Activated B cell treated with CpG ODN at 0.5 μM for 24 hours (primary cell): ENCODE measurements around the gene SPAG6. TPM values are rescaled to one million over a fixed set of nuclear protein-coding genes. Genes with fewer than 3 reads are reported as not detected.

ENCODE experiments used
- ATAC-seq: fragments of 200-7000 bp; cut with Tn5 transposase; one replicate; pipeline ENCODE4 v1.10.0; 2021; ENCODE audit warnings: low read depth, mild to moderate bottlenecking, moderate library complexity
- CTCF ChIA-PET: fragments of 350-600 bp; sonication (Branson Sonifier 250); formaldehyde crosslinking; loops from one replicate; lab custom pipeline; 2021; ENCODE audit warnings: antibody characterized with exemption; lab: Charles Lee
- POLR2A ChIA-PET: fragments of 350-600 bp; sonication (Branson Sonifier 250); formaldehyde crosslinking; loops from one replicate; lab custom pipeline; 2021; ENCODE audit warnings: antibody characterized with exemption; lab: Charles Lee
- DNase-seq: peaks from one replicate; pipeline ENCODE4 v3.0.0; 2022
- H3K27ac Mint-ChIP-seq: one replicate; pipeline ENCODE4 v1.8.0; 2020; ENCODE audit warnings: mixed read lengths
- H3K27me3 Mint-ChIP-seq: one replicate; pipeline ENCODE4 v1.8.0; 2021; ENCODE audit warnings: mixed read lengths
- H3K36me3 Mint-ChIP-seq: one replicate; pipeline ENCODE4 v1.8.0; 2021; ENCODE audit warnings: low read depth, mixed read lengths
- H3K4me1 Mint-ChIP-seq: one replicate; pipeline ENCODE4 v1.8.0; 2021; ENCODE audit warnings: mixed read lengths
- H3K4me3 Mint-ChIP-seq: one replicate; pipeline ENCODE4 v1.8.0; 2020; ENCODE audit warnings: mild to moderate bottlenecking, mixed read lengths
- H3K9me3 Mint-ChIP-seq: one replicate; pipeline ENCODE4 v1.8.0; 2020; ENCODE audit warnings: mixed read lengths
- CTCF ChIP-seq: fragments of 200-600 bp; IDR thresholded peaks from one replicate; pipeline ENCODE4 v1.8.0; 2022; ENCODE audit warnings: antibody characterized with exemption, mild to moderate bottlenecking
- intact Hi-C: fragments of 100-400 bp; cut with micrococcal nuclease; formaldehyde crosslinking; loops from one replicate; pipeline ENCODE4 v1.15.1; 2024
- total RNA-seq: library from RNA; stranded (reverse); gene quantifications from 2 replicates; pipeline ENCODE4 v1.2.3, GENCODE V29; 2022

The SPAG6 gene
- total RNA-seq, 1 donor from 2014 or later, result 0.62 TPM

DNA sequence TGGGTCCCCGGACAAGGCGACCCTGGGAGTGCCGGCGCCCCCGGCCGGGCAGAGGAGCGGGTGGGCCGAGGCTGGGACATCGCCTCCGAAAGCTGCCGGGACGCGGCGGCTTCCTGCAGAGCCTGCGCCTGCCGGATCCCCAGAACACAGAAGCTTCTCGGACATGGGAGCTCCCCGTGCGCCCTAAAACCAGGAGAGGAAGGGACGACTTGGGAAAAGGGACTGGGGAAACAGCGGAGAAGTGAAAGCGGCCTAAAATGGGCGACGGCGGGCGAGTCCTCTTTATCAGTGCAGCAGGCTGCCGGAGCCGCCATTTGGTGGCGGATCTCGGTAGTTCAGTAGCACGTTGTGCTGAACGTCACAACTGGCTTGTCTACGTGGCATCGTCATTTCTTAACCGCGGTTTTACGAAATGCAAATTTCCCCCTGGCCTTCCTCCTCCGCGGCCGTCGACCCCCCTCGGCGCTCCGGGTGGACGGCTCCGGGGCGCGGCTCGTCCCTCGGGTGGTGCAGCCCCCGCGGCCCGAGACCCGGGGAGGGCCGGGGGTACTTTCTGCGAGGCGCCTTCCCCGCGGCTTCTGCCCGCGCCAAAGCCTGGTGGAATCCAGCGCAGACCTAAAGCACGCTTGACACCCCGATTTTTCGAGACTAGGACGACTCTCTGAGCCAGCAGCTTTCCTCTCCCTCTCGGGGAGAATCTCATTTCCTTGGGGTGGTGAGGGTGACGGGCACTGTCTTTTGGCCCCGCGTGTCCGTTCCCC is 9.9 kb upstream of the SPAG6 start:
- no peak for TF ChIP-seq CTCF
- POLR2A ChIA-PET, result interaction anchor here (0.8 kb wide), 1 partner anchor 102 kb away, joined by 3 read pairs; no protein-coding TSS in a partner anchor
- intact Hi-C loops, result loop anchor here (1.0 kb wide), 1 partner anchor 83 kb away; no protein-coding TSS in a partner anchor
- Mint-ChIP-seq H3K9me3 (peaks cover 3% of the 10 kb centered on the region), H3K36me3 (peaks cover 6% of the 10 kb centered on the region), H3K4me3 (peak overlapping the region; percentile 89), H3K27ac (peak overlapping the region; percentile 89), H3K27me3 (peaks cover 17% of the 10 kb centered on the region), H3K4me1 (peaks cover 36% of the 10 kb centered on the region)
- ATAC-seq (peak; percentile 76), DNase-seq (peak; percentile 66)
- CTCF ChIA-PET, result no interaction called here

DNA sequence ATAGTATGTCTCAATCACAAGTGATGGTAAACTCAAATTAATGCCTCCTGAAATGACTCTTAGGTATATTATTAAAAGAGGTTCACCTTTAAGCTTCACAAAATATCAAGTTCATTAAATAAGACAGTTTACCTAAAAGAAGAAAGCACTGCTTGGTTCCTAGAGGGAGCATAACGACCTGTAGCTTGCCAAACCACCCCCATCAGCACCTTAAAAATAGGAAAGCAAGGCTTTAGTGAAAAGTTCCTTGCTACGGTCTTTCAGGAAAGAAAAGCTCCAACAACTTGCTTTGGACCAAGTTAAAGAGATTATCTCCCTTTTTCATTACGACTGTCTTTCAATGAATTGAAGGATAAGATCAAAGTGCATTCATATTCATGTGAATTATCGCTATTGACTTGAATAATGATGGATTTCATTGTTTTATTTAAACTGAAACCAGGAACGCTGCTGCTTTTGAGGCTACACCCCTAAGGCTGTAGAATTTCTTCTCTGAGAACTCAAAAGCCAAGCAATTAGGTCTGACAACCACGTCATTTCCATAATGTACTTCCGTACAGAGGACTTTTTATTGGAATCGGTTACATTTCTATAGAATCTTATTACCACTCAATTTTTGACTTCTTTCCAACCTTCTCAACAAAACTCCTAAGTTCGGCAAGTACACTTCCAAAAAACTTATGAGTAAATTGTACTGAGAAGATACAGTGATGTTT is 7.0 kb upstream of the SPAG6 start:
- DNase-seq (no peak), ATAC-seq (no peak)
- Mint-ChIP-seq H3K4me3 (no peak overlapping the region), H3K27ac (no peak overlapping the region), H3K36me3 (peaks cover 6% of the 10 kb centered on the region), H3K27me3 (peaks cover 31% of the 10 kb centered on the region), H3K4me1 (peaks cover 30% of the 10 kb centered on the region), H3K9me3 (peaks cover 3% of the 10 kb centered on the region)
- intact Hi-C loops, result no loop called here
- ChIA-PET POLR2A (interaction anchor here (0.5 to 3.5 kb wide), 5 partner anchors 13 to 812 kb away, joined by 3 to 23 read pairs (median 5); partner anchors contain the start of genes DNAJC1 and SKIDA1), CTCF (interaction anchor here (0.6 to 1.5 kb wide), 5 partner anchors 19 to 814 kb away, joined by 3 to 5 read pairs (median 3); partner anchors contain the start of gene COMMD3)
- no peak for TF ChIP-seq CTCF

DNA sequence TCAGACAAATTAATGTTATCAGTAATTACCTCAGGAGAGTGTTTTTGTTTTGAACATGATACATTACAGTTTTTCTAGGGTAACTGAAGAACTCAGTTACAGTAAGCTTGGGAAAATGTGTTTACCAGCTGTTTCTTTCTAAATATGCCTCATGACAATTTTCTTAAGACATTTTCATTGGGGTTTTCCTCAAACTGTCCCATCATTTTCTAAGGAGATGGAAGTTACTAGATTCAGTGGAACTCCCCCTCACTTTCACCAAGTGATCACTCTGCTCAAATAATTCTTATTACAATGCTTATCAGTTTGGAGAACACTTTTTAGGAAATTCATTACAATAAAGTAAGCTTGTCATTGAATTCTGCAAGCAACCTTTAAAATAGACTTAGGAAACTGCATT is 6.4 kb upstream of the SPAG6 start:
- no peak for TF ChIP-seq CTCF
- POLR2A ChIA-PET, result interaction anchor here (0.7 to 3.5 kb wide), 5 partner anchors 14 to 812 kb away, joined by 3 to 23 read pairs (median 8); partner anchors contain the start of genes DNAJC1 and SKIDA1
- intact Hi-C loops, result no loop called here
- ATAC-seq (no peak), DNase-seq (no peak)
- H3K27ac Mint-ChIP-seq, result no peak overlapping the region
- H3K4me3 Mint-ChIP-seq, result no peak overlapping the region
- CTCF ChIA-PET, result interaction anchor here (0.7 to 1.5 kb wide), 2 partner anchors 22 to 80 kb away, joined by 3 to 5 read pairs; partner anchors contain the start of gene COMMD3
- peaks cover 28% of the 10 kb centered on the region for H3K4me1 Mint-ChIP-seq
- no peaks in the 10 kb centered on the region for H3K9me3 Mint-ChIP-seq
- peaks cover 6% of the 10 kb centered on the region for H3K36me3 Mint-ChIP-seq
- peaks cover 34% of the 10 kb centered on the region for H3K27me3 Mint-ChIP-seq

DNA sequence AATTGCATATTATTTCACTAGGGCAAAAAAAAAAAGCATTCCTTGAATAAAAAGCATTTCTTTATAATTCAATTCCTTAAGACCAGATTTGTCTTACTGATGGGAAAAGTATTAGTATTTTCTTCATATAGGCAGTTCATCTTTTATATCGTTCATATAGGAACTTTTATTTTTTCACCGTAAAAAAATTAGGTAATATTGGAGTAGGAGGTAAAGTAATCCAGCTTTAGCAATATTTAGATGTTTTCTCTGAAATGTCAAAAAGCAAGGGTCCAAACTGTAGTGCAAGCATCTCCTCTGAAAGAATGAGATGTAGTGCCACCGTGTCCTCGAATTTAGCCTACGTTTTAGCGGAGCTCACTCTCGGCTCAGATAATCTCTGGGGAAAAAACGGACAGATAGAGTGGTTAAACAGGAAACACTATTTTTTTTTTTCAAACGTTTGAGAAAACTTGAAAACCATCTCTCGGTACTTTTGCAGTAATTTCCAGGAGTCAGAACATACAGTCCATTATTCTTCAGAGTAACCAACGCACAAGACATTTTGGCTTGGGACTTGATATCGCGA is 5.5 kb upstream of the SPAG6 start:
- peaks cover 35% of the 10 kb centered on the region for H3K4me1 Mint-ChIP-seq
- H3K36me3 Mint-ChIP-seq, result peaks cover 6% of the 10 kb centered on the region
- no peak for DNase-seq
- ChIA-PET CTCF (interaction anchor here (0.6 to 1.5 kb wide), 4 partner anchors 23 to 236 kb away, joined by 3 to 5 read pairs (median 4); partner anchors contain the start of gene COMMD3), POLR2A (interaction anchor here (0.6 to 3.5 kb wide), 21 partner anchors 8 to 1109 kb away, joined by 3 to 41 read pairs (median 5); partner anchors contain the start of genes BMI1, DNAJC1, MLLT10 and SKIDA1)
- H3K27ac Mint-ChIP-seq, result peak overlapping the region; percentile 88
- H3K4me3 Mint-ChIP-seq, result peak overlapping the region; percentile 90
- peaks cover 2% of the 10 kb centered on the region for H3K9me3 Mint-ChIP-seq
- ATAC-seq, result no peak
- TF ChIP-seq CTCF, result no peak
- H3K27me3 Mint-ChIP-seq, result peaks cover 43% of the 10 kb centered on the region
- intact Hi-C loops, result loop anchor here (1.0 to 5.0 kb wide), 8 partner anchors 19 to 813 kb away; partner anchors contain the start of genes BMI1, COMMD3, DNAJC1 and PIP4K2A
